ENCODE results near the gene YAE1. TPM values are rescaled to one million over a fixed set of nuclear protein-coding genes. Genes with fewer than 3 reads are reported as not detected.
A peak's percentile ranks its signal among the peaks of the same experiment; 100 is the strongest.

The YAE1 gene
- total RNA-seq, 1 donor from 2014 or later, result 18.1 TPM

DNA sequence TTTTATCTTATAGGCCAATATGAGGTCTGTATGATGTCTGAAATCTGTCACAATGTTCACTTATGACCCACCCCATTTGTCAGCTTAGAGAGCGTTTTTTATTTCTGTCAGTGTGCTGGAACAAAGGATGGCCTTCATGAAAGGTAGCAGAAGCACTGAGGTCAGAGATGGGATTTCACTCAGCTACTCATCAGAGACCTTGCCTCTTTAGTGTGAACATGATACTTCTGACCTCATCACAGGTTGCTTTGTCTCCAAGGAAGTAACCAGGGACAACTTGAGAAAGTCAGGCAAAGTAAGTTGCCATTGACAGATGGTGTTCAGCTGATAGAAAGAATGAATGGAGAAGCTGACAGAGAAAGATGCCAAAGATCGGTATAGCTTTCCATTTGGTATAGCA lies 16.3 kb downstream of the YAE1 start:
- DNase-seq (no peak), ATAC-seq (no peak)
- Histone ChIP-seq H3K4me1 (no peaks in the 10 kb centered on the region), H3K27me3 (ENCODE audit: low read depth) (no peaks in the 10 kb centered on the region), H3K36me3 (no peaks in the 10 kb centered on the region), H3K4me3 (no peak overlapping the region), H3K27ac (no peak overlapping the region), H3K9me3 (no peaks in the 10 kb centered on the region)
- TF ChIP-seq, protein P1, sequence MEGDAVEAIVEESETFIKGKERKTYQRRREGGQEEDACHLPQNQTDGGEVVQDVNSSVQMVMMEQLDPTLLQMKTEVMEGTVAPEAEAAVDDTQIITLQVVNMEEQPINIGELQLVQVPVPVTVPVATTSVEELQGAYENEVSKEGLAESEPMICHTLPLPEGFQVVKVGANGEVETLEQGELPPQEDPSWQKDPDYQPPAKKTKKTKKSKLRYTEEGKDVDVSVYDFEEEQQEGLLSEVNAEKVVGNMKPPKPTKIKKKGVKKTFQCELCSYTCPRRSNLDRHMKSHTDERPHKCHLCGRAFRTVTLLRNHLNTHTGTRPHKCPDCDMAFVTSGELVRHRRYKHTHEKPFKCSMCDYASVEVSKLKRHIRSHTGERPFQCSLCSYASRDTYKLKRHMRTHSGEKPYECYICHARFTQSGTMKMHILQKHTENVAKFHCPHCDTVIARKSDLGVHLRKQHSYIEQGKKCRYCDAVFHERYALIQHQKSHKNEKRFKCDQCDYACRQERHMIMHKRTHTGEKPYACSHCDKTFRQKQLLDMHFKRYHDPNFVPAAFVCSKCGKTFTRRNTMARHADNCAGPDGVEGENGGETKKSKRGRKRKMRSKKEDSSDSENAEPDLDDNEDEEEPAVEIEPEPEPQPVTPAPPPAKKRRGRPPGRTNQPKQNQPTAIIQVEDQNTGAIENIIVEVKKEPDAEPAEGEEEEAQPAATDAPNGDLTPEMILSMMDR (IDR thresholded peaks at IDR 0.05), result no peak
- intact Hi-C loops (cut with DNase I), result no loop called here

GRCh38 chr7:39583539-39583938 lies 17.3 kb downstream of the YAE1 start:
- Histone ChIP-seq H3K27ac (no peak overlapping the region), H3K27me3 (ENCODE audit: low read depth) (no peaks in the 10 kb centered on the region), H3K4me3 (no peak overlapping the region), H3K4me1 (peaks cover 4% of the 10 kb centered on the region), H3K9me3 (no peaks in the 10 kb centered on the region), H3K36me3 (no peaks in the 10 kb centered on the region)
- TF ChIP-seq, protein P1 (IDR thresholded peaks at IDR 0.05), result no peak
- no peak for ATAC-seq
- intact Hi-C loops (cut with DNase I), result no loop called here
- DNase-seq, result no peak

- Histone ChIP-seq H3K27me3 (ENCODE audit: low read depth) (no peaks in the 10 kb centered on the region), H3K4me1 (peaks cover 14% of the 10 kb centered on the region), H3K9me3 (no peaks in the 10 kb centered on the region), H3K27ac (no peak overlapping the region), H3K36me3 (no peaks in the 10 kb centered on the region), H3K4me3 (no peak overlapping the region)
- TF ChIP-seq, protein P1 (IDR thresholded peaks at IDR 0.05), result no peak
- intact Hi-C loops (cut with DNase I), result loop anchor here (5.0 kb wide), 1 partner anchor 155 kb away; no protein-coding TSS in a partner anchor
- DNase-seq, result no peak
- ATAC-seq, result no peak
Observed at GRCh38 chr7:39587393-39587792, 21.2 kb downstream of the YAE1 start.

- DNase-seq (no peak), ATAC-seq (peak in 1 of 2 donors; percentile 40)
- no peak overlapping the region for H3K4me3 ChIP-seq
- H3K9me3 ChIP-seq, result no peaks in the 10 kb centered on the region
- no peaks in the 10 kb centered on the region for H3K36me3 ChIP-seq
- peaks cover 14% of the 10 kb centered on the region for H3K4me1 ChIP-seq
- no peaks in the 10 kb centered on the region for H3K27me3 ChIP-seq (ENCODE audit: low read depth)
- no peak overlapping the region for H3K27ac ChIP-seq
- intact Hi-C loops (cut with DNase I), result loop anchor here (5.0 kb wide), 1 partner anchor 154 kb away; no protein-coding TSS in a partner anchor
- TF ChIP-seq, protein P1 (IDR thresholded peaks at IDR 0.05), result no peak
Observed at GRCh38 chr7:39588416-39588815, 22.2 kb downstream of the YAE1 start.

GRCh38 chr7:39589323-39590111 lies 23.3 kb downstream of the YAE1 start:
- TF ChIP-seq, protein P1 (IDR thresholded peaks at IDR 0.05), result no peak
- H3K4me1 ChIP-seq, result peaks cover 14% of the 10 kb centered on the region
- H3K36me3 ChIP-seq, result no peaks in the 10 kb centered on the region
- intact Hi-C loops (cut with DNase I), result loop anchor here (5.0 kb wide), 1 partner anchor 153 kb away; no protein-coding TSS in a partner anchor
- H3K27ac ChIP-seq, result peak overlapping the region; percentile 28
- DNase-seq, result no peak
- no peaks in the 10 kb centered on the region for H3K9me3 ChIP-seq
- H3K4me3 ChIP-seq, result no peak overlapping the region
- ATAC-seq, result peak; percentile 84 to 86
- H3K27me3 ChIP-seq (ENCODE audit: low read depth), result no peaks in the 10 kb centered on the region

Measured in lower lobe of right lung (tissue), 2 donors.